MM.1S (cell line): ENCODE results near the gene TNP2.

Experiments used
- DNase-seq: peaks from one replicate; pipeline ENCODE4 v3.0.0-alpha.2; 2015
- H2AFZ ChIP-seq: fragments of 300-600 bp; sonication (generic); 2 replicates; pipeline ENCODE4 v1.6.0; 2016; ENCODE audit warnings: antibody characterized with exemption, low read length
- H3F3A ChIP-seq: fragments of 300-600 bp; sonication (generic); 2 replicates; pipeline ENCODE4 v1.6.1; 2016; ENCODE audit warnings: mild to moderate bottlenecking, antibody characterized with exemption, low read length, moderate library complexity, mixed read lengths; ENCODE audit not compliant: insufficient read depth
- H3K27ac ChIP-seq: fragments of 300-600 bp; sonication (generic); 2 replicates; pipeline ENCODE4 v1.5.1; 2016; ENCODE audit warnings: mild to moderate bottlenecking, low read length
- H3K27me3 ChIP-seq: fragments of 300-600 bp; sonication (generic); replicated peaks from 2 replicates; pipeline ENCODE4 v1.6.0; 2016; ENCODE audit warnings: low read length; ENCODE audit not compliant: insufficient read depth
- H3K36me3 ChIP-seq: fragments of 300-600 bp; sonication (generic); replicated peaks from 2 replicates; pipeline ENCODE4 v1.6.1; 2016; ENCODE audit warnings: mild to moderate bottlenecking, low read length, mixed read lengths; ENCODE audit not compliant: insufficient read depth
- H3K4me1 ChIP-seq: fragments of 300-600 bp; sonication (generic); 2 replicates; pipeline ENCODE4 v1.6.1; 2016; ENCODE audit warnings: low read length, mixed read lengths
- H3K4me2 ChIP-seq: fragments of 300-600 bp; sonication (generic); 2 replicates; pipeline ENCODE4 v1.6.0; 2016; ENCODE audit warnings: low read depth, low read length
- H3K4me3 ChIP-seq: fragments of 300-600 bp; sonication (generic); 2 replicates; pipeline ENCODE4 v1.5.1; 2016; ENCODE audit warnings: low read length, mixed read lengths
- H3K79me2 ChIP-seq: fragments of 300-600 bp; sonication (generic); 2 replicates; pipeline ENCODE4 v1.6.1; 2016; ENCODE audit warnings: mixed run types, low read length, mixed read lengths
- H3K9ac ChIP-seq: fragments of 300-600 bp; sonication (generic); 2 replicates; pipeline ENCODE4 v1.6.1; 2016; ENCODE audit warnings: low read length, mixed read lengths
- H3K9me2 ChIP-seq: fragments of 300-600 bp; sonication (generic); replicated peaks from 2 replicates; pipeline ENCODE4 v1.6.1; 2016; ENCODE audit warnings: mild to moderate bottlenecking, low read length, mixed read lengths; ENCODE audit not compliant: insufficient read depth
- H3K9me3 ChIP-seq: fragments of 300-600 bp; sonication (generic); replicated peaks from 2 replicates; pipeline ENCODE4 v1.6.1; 2016; ENCODE audit warnings: mild to moderate bottlenecking, low read length, mixed read lengths; ENCODE audit not compliant: insufficient read depth
- H4K20me1 ChIP-seq: fragments of 300-600 bp; sonication (generic); 2 replicates; pipeline ENCODE4 v1.6.1; 2016; ENCODE audit warnings: mild to moderate bottlenecking, low read length, moderate library complexity, mixed read lengths; ENCODE audit not compliant: insufficient read depth
- CTCF ChIP-seq: fragments of 300-600 bp; sonication (generic); IDR thresholded peaks from 2 replicates; pipeline ENCODE4 v1.5.1; 2016; ENCODE audit warnings: antibody characterized with exemption, low read length, mixed read lengths
- EZH2 ChIP-seq: fragments of 300-600 bp; sonication (generic); optimal IDR thresholded peaks from 2 replicates; pipeline ENCODE3; 2017; ENCODE audit warnings: low read depth, mild to moderate bottlenecking, antibody characterized with exemption, low read length, mixed read lengths
- EZH2phosphoT487 ChIP-seq: fragments of 300-600 bp; sonication (generic); IDR thresholded peaks from 2 replicates; pipeline ENCODE4 v1.6.1; 2018; ENCODE audit warnings: antibody characterized with exemption, low read length

The TNP2 gene

GRCh38 chr16:11265124-11265523 is 4.0 kb downstream of the TNP2 start:
- no peak overlapping the region for H3K9ac ChIP-seq
- no peak overlapping the region for H3K27ac ChIP-seq
- no peaks in the 10 kb centered on the region for H3F3A ChIP-seq
- no peaks in the 10 kb centered on the region for H3K9me2 ChIP-seq
- no peak overlapping the region for H2AFZ ChIP-seq
- H3K79me2 ChIP-seq: no peaks in the 10 kb centered on the region
- no peaks in the 10 kb centered on the region for H3K9me3 ChIP-seq
- H3K4me1 ChIP-seq: no peaks in the 10 kb centered on the region
- no peaks in the 10 kb centered on the region for H3K36me3 ChIP-seq
- H3K4me3 ChIP-seq: no peak overlapping the region
- TF ChIP-seq EZH2: no peak
- no peak for TF ChIP-seq EZH2phosphoT487
- no peak for TF ChIP-seq CTCF
- H3K4me2 ChIP-seq: no peak overlapping the region
- H4K20me1 ChIP-seq: no peaks in the 10 kb centered on the region
- DNase-seq: no peak
- H3K27me3 ChIP-seq: peaks cover 8% of the 10 kb centered on the region; the same call in 1 of the 2 replicates

- peaks cover 8% of the 10 kb centered on the region; the same call in 1 of the 2 replicates for H3K27me3 ChIP-seq
- peaks cover under 1% of the 10 kb centered on the region; the same call in 1 of the 2 replicates for H3K4me1 ChIP-seq
- no peak overlapping the region for H3K4me2 ChIP-seq
- H3F3A ChIP-seq: peaks cover 4% of the 10 kb centered on the region; the same call in 1 of the 2 replicates
- H3K9me3 ChIP-seq: no peaks in the 10 kb centered on the region
- no peaks in the 10 kb centered on the region for H4K20me1 ChIP-seq
- TF ChIP-seq EZH2phosphoT487 (no peak), EZH2 (no peak), CTCF (no peak)
- H3K4me3 ChIP-seq: no peak overlapping the region
- H3K79me2 ChIP-seq: no peaks in the 10 kb centered on the region
- H3K27ac ChIP-seq: no peak overlapping the region
- no peaks in the 10 kb centered on the region for H3K36me3 ChIP-seq
- H2AFZ ChIP-seq: no peak overlapping the region
- no peak for DNase-seq
- H3K9me2 ChIP-seq: no peaks in the 10 kb centered on the region
- H3K9ac ChIP-seq: no peak overlapping the region
These were observed 4.8 kb downstream of the TNP2 start for GRCh38 chr16:11264155-11264832.

GRCh38 chr16:11263737-11264136 is 5.4 kb downstream of the TNP2 start:
- Histone ChIP-seq H3K79me2 (no peaks in the 10 kb centered on the region), H3K27ac (no peak overlapping the region), H4K20me1 (no peaks in the 10 kb centered on the region), H3K4me1 (peaks cover 6% of the 10 kb centered on the region), H3K27me3 (peaks cover 7% of the 10 kb centered on the region; the same call in 1 of the 2 replicates), H3K36me3 (no peaks in the 10 kb centered on the region), H3K9me2 (no peaks in the 10 kb centered on the region), H3K4me3 (no peak overlapping the region), H3K4me2 (no peak overlapping the region), H2AFZ (no peak overlapping the region), H3F3A (peaks cover 9% of the 10 kb centered on the region), H3K9me3 (no peaks in the 10 kb centered on the region), H3K9ac (no peak overlapping the region)
- TF ChIP-seq EZH2phosphoT487 (no peak), EZH2 (no peak), CTCF (no peak)
- no peak for DNase-seq
